ENCODE results near the gene GRK6. TPM values are rescaled to one million over a fixed set of nuclear protein-coding genes. Genes with fewer than 3 reads are reported as not detected.
A peak's percentile ranks its signal among the peaks of the same experiment; 100 is the strongest.

GRK6 gene
- total RNA-seq, 2 donors from 2014 or later = 34.6 to 43.5 TPM

GRCh38 chr5:177446200-177447065 lies 20.0 kb downstream of the GRK6 start, which contains the start of gene PRR7:
Gene PRR7, plus strand, starts transcription at chr5:177446814. Its CDS starts 8,254 bp downstream, at chr5:177455068.
- ATAC-seq (peak; percentile 69), DNase-seq (peak; percentile 49 to 74)
- intact Hi-C loops (cut with DNase I, micrococcal nuclease) = no loop called here

DNA sequence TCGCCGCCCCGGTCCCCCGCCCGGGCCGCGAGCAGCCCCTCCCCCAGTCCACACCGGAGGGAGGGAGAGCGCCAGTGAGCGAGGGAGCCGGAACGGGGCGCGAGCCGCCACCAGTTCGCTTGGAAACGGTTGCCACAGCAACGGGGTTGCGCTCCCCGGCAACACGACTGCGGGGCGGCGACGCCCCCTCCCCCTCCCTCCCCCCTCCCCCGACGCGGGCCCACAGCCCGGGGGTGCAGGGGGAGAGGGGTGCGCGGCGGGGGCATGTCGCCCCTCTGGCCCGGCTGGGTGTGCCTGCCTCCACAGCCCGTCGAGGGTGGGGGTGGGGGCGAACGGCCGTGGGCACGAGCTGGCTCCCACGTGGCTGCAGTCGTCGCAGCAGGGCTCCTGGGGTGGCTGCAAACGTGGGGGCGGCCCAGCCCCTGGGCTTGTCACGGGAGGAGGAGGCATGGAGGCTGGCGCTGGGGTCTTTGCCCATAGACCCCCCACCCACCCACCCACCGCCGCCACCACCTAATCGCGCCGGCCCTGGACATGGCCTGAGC lies 20.7 kb downstream of the GRK6 start:
- intact Hi-C loops (cut with DNase I, micrococcal nuclease) = no loop called here
- DNase-seq (peak; percentile 67 to 73), ATAC-seq (peak; percentile 21)

DNA sequence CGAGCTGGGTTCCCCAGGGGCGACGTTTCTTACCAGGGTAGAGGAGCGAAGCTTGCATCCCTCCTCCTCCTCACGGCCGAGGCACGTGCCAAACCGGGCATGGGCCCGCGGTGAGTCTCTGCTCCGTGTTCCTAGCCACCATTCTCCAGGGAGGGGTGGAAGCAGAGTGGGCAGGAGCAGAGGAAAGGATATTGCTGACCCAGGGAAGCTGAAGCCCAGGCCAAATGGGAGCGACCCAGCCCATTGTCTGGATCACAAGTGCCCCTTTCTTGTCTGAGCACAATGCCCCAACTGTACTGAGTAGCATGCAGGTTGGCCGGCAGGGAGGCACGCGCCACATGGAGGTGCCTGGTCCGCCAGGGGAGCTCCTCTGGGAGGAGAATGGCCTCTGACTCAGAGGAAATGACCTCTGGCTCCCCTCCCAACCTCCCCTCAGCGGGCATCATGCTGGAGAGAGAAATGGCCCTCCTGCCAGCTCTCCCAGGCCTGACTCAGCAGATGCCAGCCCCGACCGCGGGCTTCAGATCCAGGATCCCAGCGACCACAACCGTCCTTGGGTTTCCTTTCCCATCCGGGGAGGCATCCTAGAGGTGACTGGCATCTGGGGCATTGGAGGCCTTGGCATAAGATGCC lies 21.3 kb downstream of the GRK6 start:
- intact Hi-C loops (cut with DNase I, micrococcal nuclease) = no loop called here
- DNase-seq (peak; percentile 46 to 48), ATAC-seq (peak; percentile 20)

GRCh38 chr5:177448244-177448950 lies 21.9 kb downstream of the GRK6 start:
- ATAC-seq (no peak), DNase-seq (no peak)
- intact Hi-C loops (cut with DNase I, micrococcal nuclease) = no loop called here

GRCh38 chr5:177449140-177450061 lies 22.9 kb downstream of the GRK6 start:
- no peak for ATAC-seq
- intact Hi-C loops (cut with DNase I, micrococcal nuclease) = loop anchor here (5.0 kb wide), 3 partner anchors 47 to 132 kb away; partner anchors contain the start of gene PFN3 (in 1 of the 2)
- DNase-seq = no peak

DNA sequence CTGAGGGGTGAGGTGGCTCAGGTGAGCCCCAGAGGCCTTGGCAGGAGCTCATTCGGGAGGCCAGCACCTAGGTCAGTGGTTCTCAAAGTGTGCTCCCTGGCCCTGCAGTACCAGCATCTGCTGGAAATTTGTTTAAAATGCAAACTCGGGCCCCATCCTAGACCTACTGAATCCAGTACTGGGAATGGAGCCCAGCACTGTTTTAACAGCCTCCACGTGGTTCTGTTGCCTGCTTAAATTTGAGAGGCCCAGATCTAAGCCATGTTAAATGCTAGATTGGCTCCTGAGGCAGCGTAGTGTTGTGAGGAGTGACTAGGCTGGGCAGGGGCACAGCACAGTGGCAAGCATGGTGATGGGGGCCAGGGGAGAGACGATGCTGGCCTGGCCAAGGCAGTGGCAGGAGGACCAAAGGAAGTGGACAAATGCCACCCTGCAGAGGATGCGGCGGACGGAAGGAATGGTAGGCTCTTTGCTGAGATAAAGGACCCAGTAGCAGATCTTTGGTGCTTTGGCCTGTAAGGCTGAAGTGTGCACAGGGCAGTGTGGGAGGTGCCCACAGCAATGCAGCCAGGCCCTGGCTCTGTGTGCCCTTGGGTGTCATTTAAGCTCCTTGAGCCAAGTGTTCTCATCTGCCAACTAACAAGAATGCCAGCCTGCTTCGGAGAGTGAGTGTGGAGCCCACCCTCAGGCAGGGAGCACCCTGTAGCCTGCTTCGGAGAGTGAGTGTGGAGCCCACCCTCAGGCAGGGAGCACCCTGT lies 24.4 kb downstream of the GRK6 start:
- no peak for ATAC-seq
- DNase-seq = no peak
- intact Hi-C loops (cut with DNase I, micrococcal nuclease) = loop anchor here (5.0 kb wide), 3 partner anchors 49 to 134 kb away; partner anchors contain the start of gene PFN3 (in 1 of the 2)

DNA sequence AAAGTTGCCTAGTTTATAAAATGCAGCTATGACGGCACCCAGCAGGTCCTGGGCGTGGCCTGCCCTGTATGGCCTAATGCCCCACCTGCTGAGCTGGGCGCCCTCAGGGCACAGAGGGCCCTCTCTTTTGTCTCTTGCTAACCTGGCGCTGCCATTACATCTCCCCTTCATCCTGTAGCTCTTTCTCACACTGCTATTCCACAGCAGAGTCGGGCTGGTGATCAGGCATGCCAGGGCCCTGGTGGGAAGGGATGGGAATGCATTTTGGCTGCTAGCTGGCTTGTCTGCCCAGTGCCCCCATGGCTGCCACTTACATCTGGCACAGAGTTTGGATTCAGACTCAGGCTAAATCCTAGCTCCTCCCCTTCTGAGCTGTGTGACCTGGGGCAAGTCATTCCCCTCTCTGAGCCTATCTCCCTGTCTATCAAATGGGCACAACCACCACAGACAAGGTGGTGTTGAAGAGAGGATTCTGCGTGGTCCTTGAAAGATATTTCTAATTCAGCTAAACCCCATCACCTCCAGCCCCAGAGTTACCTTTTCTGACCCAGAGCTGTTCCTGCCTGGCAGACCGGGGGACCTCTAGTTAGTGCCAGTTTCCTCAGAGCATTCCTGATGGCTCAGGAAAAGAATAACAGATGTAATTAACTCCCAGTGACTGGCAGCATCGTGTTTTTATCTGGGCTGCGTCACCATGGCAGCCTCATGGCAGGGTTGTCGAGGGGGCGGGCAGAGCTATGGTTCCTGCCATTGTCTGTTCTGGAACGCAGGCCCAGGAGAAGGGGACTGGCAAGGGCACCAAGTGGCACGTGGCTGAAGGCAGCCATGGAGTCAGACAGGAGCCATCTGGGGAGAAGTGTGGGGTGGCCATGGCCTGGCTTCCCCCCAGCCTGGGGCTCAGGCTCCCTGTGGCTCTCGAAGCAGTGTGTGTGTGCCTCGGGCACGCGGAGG lies 26.5 kb downstream of the GRK6 start:
- DNase-seq (no peak), ATAC-seq (no peak)
- intact Hi-C loops (cut with DNase I, micrococcal nuclease) = loop anchor here (5.0 kb wide), 3 partner anchors 51 to 136 kb away; partner anchors contain the start of gene PFN3 (in 1 of the 2)

DNA sequence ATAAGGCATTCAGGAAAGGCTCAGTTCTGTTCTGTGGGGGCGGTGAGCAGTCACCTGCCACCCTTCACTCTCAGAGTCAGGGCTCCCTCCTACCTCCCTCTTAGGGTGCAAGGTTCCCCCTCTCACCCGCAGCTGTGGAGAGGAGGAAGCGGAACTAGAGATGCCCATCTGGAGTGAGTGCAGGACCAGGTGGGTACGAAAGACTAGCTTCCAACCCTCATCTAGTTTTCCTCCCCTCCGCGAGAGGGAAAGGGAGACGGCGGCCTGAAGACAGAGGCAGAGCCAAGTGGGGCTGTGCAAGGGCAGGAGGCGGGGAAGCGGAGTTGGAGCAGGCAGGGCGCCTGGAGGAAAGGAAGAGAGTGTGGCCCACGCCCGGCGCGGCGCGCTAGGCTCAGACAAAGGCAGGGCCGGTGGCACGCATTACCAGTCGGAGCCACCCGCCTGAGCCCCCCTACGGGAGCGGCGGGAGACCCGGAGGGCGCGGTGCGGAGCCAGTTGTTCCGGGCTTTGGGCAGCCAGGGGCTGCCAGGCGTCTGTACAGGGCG lies 27.4 kb downstream of the GRK6 start:
- intact Hi-C loops (cut with DNase I, micrococcal nuclease) = loop anchor here (5.0 kb wide), 3 partner anchors 52 to 137 kb away; partner anchors contain the start of gene PFN3 (in 1 of the 2)
- DNase-seq = peak in 1 of 2 donors; percentile 59

DNA sequence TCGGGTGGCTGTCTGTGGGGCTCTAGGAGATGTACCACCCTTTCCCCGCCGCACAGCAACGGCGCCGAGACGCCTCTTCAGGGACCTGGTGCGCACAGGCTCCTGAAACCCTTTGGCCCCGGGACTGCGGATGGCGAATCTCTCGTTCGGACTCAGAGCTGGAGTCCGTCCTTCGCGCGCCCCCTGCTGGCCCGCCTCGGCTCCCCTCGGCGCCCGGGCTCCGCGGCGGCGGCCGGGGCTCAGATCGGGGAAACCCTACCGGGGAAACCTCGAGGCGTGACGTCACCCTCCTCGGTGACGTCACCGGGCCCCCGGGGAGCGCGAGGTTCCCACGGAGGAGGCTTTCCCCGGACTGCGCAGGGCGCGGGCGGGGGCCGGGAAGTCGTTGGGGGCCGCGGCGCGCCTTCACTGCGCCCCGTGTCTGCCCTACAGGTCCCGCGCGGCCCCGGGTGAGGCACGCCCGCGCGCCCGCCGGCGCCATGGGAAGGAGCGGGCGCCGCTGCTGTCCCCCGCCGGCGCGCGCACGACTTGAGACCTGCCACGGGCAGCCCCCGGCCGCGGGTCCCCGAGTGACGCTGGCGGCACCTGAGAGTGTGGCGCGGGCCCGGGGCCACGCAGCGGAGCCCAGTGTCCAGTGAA lies 28.0 kb downstream of the GRK6 start:
- ATAC-seq (peak; percentile 63), DNase-seq (peak; percentile 88 to 97)
- intact Hi-C loops (cut with DNase I, micrococcal nuclease) = loop anchor here (5.0 kb wide), 3 partner anchors 52 to 137 kb away; partner anchors contain the start of gene PFN3 (in 1 of the 2)

More for the DNA sequence above, 27.4 kb downstream of the GRK6 start:
- ATAC-seq = no peak

GRCh38 chr5:177455036-177455660 lies 28.7 kb downstream of the GRK6 start:
- ATAC-seq = peak; percentile 63
- intact Hi-C loops (cut with DNase I, micrococcal nuclease) = no loop called here
- peak; percentile 83 to 92 for DNase-seq

DNA sequence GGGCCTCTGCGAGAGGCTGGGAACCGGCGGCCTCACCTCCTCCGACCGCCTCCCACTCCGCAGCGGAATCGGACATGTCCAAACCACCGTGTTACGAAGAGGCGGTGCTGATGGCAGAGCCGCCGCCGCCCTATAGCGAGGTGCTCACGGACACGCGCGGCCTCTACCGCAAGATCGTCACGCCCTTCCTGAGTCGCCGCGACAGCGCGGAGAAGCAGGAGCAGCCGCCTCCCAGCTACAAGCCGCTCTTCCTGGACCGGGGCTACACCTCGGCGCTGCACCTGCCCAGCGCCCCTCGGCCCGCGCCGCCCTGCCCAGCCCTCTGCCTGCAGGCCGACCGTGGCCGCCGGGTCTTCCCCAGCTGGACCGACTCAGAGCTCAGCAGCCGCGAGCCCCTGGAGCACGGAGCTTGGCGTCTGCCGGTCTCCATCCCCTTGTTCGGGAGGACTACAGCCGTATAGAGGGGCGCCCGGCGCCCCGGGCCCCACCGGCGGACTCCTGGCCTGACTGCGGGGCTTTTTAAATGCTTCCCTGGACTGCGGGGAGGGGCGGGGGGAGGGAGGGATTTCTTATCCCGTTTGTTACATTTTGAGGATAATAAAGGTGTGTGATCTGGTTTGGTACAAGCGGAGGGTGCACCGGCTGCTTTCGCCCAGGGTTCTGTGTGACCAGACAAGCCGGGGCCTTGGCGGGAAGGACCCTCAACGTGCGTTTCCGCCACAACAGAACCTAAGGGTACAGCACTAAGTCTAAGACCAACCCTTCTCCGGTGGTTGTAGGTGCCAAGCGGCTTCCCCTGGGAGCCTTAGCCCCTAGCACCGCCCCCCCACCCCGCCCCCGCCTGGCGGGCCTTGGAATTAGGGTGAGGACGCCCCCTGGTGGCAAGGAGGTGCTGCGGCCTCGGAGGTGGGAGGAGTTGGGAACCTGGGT lies 29.4 kb downstream of the GRK6 start:
- intact Hi-C loops (cut with DNase I, micrococcal nuclease) = no loop called here
- ATAC-seq (peak; percentile 60), DNase-seq (peak; percentile 89 to 98)

GRCh38 chr5:177456591-177456964 lies 30.1 kb downstream of the GRK6 start:
- ATAC-seq (no peak), DNase-seq (no peak)
- intact Hi-C loops (cut with DNase I, micrococcal nuclease) = no loop called here

- intact Hi-C loops (cut with DNase I, micrococcal nuclease) = no loop called here
Measured at GRCh38 chr5:177456976-177457851, 30.7 kb downstream of the GRK6 start.

More at GRCh38 chr5:177456976-177457851, 30.7 kb downstream of the GRK6 start:
- ATAC-seq (peak; percentile 51), DNase-seq (peak; percentile 67 to 88)
